Cardiac fibroblast (primary cell): ENCODE results near the gene TUBB2A.

Experiments
- DNase-seq, 2 donors: peaks; one replicate each; pipeline versions ENCODE4 v3.0.0 to v3.0.0-alpha.2; 2010; ENCODE audit warnings: low read depth in 2 of 2
- H3K4me3 ChIP-seq, 2 donors: replicated peaks in 1 of 2; 1 replicate in 1 of 2; 2 replicates in 1 of 2; pipeline ENCODE4 v1.5.1; 2011; ENCODE audit warnings: low read depth in 2 of 2, low read length in 2 of 2, mild to moderate bottlenecking in 2 of 2, moderate library complexity in 1 of 2
- TF ChIP-seq, protein P1 (sequence below): IDR thresholded peaks from one replicate; pipeline ENCODE4 v1.5.1; 2011; ENCODE audit warnings: low read depth, mild to moderate bottlenecking, low read length, inconsistent platforms

The TUBB2A gene

DNA sequence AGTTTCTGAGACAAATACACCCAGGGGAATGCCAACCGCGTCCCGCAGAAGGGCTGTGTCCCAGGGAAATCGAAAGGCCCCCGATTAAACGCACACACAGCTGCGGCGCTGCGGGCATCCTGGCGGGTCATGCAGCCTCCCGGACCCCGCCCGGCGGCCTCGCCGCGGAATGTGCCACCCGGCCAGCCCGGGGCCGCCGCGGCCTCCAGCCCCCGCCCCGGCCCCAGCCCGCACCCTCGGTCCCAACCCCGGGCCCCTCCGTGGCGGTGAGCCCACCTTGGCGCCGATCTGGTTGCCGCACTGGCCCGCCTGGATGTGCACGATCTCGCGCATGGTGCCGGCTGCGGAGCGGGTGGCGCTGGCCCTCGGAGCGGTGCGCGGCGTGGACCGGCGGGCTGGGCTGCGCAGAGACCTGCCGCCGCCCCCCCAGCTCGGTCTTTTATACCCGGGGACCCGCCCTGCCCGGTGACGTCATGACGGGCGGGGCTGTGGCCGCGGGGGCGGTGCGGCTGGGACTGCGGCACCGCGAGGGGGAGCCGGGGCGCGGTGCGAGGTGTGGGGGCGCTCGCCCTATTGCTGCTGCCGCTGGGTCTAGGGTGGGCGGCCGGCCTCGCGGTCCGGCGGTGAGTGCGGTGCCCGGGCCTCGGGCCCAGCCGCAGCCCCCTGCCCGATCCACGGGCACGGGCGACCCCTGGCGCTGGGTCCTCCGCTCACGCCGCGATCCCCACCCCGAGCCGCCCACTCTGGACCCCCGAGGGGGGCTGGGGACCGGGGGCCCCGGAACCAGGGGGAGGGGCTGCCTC lies at the start of gene TUBB2A:
Gene TUBB2A, minus strand, starts transcription at position 414 of the 803 bp plus-strand sequence. Its CDS starts 81 bp downstream, at position 333.
- H3K4me3 ChIP-seq, result peak within 1 kb of the TSS; percentile 78 to 84
- TF ChIP-seq, protein P1, sequence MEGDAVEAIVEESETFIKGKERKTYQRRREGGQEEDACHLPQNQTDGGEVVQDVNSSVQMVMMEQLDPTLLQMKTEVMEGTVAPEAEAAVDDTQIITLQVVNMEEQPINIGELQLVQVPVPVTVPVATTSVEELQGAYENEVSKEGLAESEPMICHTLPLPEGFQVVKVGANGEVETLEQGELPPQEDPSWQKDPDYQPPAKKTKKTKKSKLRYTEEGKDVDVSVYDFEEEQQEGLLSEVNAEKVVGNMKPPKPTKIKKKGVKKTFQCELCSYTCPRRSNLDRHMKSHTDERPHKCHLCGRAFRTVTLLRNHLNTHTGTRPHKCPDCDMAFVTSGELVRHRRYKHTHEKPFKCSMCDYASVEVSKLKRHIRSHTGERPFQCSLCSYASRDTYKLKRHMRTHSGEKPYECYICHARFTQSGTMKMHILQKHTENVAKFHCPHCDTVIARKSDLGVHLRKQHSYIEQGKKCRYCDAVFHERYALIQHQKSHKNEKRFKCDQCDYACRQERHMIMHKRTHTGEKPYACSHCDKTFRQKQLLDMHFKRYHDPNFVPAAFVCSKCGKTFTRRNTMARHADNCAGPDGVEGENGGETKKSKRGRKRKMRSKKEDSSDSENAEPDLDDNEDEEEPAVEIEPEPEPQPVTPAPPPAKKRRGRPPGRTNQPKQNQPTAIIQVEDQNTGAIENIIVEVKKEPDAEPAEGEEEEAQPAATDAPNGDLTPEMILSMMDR, result no peak
- peak; percentile 77 to 91 for DNase-seq

DNA sequence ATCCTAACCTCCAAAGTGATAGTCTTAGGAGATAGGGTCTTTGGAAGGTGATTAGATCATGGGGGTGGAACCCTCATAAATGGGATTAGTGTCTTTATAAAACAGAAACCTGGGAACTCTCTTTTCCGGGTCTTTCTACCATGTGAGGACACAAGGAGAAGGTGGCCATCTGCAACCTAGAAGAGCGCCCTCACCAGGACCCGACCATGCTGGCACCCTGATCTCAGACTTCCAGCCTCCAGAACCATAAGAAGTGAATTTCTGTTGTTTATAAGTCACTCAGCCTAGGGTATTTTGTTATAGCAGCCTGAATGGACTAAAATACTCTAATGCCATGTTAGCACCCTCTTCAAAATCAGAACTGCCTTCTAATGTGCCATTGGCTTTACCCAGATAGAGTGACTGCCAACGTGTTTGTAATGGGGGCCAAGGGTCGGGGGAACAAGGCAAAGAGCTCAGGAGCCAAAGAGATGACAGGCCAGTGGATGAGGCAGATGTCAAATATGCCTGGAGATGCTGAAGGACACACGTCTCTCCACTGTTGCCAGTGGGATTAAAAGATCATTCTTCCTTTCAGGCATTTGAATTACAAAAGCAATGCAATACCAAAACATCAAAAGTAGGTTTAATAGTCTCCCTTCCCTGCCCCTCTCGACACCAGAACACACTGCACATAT lies 49.1 kb upstream of the TUBB2A start:
- no peak overlapping the region for H3K4me3 ChIP-seq
- no peak for DNase-seq
- TF ChIP-seq, protein P1, result no peak

- H3K4me3 ChIP-seq, result no peak overlapping the region
- TF ChIP-seq, protein P1, result no peak
- peak; percentile 95 for DNase-seq
Observed at GRCh38 chr6:3205913-3206312, 48.6 kb upstream of the TUBB2A start.

DNA sequence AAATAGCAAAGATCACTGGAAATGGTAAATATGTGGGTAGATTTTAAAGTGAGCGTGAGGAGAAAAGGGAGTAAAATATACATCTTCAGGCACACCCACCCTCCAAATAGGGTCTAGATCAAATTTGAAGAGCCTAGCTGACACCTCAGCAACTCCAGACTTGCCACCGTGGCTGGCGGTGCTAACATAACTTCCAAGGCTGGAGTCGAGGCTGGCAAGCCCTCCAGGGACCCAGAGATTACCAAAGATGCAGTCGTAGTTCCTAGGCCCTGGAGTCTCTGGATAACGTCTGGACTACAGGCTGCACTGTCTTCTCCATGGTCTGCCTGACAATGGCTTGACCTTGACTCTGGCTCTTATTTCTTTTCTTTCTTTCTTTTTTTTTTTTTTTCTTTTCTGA lies 47.6 kb upstream of the TUBB2A start:
- no peak overlapping the region for H3K4me3 ChIP-seq
- TF ChIP-seq, protein P1, result no peak
- no peak for DNase-seq

GRCh38 chr6:3202999-3203696 lies 45.8 kb upstream of the TUBB2A start:
- TF ChIP-seq, protein P1, result no peak
- no peak overlapping the region for H3K4me3 ChIP-seq
- DNase-seq, result peak; percentile 47 to 64

- TF ChIP-seq, protein P1, result no peak
- no peak overlapping the region for H3K4me3 ChIP-seq
- DNase-seq, result no peak
Observed at GRCh38 chr6:3201388-3201787, 44.0 kb upstream of the TUBB2A start.
